GM15510 (cell line): ENCODE measurements around the gene AP4S1.

Experiments
- POLR2A ChIP-seq: IDR thresholded peaks from 3 replicates; pipeline ENCODE4 v1.6.1; 2011; ENCODE audit warnings: borderline replicate concordance; ENCODE audit not compliant: insufficient read length; ENCODE audit errors: extremely low read depth

Gene AP4S1

DNA sequence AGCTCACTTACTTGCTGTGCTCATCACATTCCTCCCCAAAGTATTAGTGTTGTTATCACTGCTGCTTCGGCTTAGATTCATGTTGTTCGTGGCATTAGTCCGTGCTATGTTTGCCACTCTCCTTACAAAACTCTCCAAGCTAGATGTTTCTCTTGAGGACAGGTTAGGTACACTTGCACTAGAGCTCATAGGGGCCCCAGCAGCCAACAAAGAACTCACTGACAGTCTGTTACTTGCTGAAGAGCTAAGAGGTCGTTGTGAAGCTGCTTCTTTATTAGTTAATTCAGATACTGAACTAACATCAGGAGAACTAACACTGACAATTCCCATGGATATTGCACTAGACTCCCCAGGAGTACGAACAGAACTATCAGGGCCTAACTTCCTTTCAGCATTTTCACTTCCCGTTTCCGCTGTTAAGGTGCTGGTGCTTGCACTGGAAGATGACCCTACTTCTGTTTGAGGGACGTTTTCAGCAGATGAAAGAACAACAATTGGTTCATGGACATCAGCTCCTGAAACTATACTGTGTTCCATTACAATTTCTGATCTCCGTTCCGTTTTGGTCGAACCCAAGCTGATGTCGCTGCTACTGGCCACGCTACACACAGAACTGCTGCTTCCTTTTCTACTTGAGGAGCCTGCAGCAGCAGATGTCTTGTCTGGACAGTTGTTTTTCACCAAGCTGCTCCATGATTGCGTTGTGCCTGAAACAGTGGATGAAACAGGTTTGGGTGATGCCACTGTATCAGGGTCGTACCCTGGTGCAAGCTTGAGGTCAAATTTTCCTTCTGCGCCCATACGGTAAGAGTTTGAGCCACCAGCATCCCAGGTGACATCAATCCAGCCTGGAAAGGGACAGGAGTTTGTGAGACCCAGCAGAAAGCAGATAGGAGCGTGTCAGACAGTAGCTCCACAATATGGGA, 103.4 kb downstream of the AP4S1 start:
- TF ChIP-seq POLR2A: no peak

DNA sequence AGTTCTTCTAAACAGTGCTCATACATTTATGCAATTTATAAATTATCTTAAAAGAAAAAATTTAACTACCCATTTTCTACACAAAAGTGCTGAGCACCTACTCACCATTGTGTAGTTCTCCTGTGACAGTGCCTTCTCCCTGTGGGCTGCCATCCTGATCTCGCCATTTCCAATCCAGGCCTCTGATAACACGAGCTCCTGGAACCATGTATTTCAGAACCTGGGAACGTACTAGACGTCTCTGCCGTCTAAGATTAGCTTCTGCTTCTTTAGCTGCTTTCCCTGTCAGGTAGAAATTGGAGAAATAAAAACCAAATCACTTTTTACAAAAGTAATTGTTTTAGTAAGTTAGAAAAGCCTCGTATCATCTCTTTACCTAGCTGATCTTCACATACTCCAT, 107.7 kb downstream of the AP4S1 start:
- no peak for TF ChIP-seq POLR2A

DNA sequence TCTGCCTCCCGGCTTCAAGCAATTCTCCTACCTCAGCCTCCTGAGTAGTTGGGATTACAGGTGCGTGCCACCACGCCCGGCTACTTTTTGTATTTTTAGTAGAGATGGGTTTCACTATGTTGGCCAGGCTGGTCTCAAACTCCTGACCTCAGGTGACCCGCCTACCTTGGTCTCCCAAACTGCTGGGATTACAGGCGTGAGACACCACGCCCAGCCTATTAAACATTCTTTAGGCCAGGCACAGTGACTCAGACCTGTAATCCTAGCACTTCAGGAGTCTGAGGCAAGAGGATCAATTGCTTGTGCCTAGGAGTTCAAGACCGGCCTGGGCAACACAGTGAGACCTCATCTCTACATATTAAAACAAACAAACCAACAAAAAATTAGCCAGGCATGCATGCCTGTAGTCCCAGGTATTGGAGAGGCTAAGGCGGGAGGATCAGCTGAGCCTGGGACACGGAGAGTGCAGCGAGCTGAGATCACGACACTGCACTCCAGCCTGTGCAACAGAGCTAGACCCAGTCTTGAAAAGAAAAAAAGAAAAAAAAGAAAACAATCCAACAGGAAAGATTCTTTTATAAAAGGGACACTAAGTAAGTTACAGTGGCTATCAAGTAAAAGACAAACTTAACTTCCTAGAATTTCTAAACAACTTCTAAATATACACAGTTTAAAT, 111.9 kb downstream of the AP4S1 start:
- TF ChIP-seq POLR2A: no peak

DNA sequence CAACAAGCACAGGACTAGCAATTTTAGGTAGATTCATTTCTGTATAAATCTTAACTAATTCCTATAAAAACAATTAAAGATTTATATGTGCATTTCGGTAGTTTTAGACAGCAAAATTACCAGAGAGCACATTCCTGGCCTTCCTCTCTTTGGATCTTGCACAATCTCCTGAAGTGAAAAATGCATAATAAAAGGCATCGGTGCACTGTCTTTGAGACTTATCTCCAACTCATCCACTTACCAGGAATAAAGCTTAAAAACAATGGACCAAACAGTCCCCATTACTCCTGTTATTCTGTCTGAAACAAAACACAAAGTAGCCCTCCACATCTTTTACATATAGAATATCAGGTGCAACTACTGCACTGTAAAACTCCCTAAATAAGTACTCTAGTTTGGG, 112.9 kb downstream of the AP4S1 start:
- no peak for TF ChIP-seq POLR2A

DNA sequence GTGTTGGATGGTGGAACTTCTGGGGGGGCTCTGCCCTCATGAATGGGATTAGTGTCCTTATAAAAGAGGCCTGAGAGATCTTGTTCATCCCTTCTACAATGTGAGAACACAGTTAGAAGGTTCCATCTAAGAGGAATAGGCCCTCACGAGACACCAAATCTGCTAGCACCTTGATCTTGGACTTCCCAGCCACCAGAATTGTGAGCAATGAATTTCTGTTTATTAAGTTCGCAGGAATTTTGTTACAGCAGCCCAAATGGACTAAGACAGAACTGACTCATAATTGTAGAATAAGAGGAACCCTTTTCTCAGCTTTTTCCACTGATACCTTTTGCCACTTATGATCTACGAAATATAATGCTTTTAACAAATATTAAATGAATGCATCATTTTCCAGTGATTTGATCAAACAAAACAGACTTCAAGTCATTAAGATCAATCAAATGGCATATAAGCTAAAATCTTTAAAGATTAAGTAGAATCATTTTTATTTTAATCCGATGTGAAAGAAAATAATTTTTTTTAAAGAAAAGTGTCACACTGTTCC, 113.9 kb downstream of the AP4S1 start:
- TF ChIP-seq POLR2A: no peak

DNA sequence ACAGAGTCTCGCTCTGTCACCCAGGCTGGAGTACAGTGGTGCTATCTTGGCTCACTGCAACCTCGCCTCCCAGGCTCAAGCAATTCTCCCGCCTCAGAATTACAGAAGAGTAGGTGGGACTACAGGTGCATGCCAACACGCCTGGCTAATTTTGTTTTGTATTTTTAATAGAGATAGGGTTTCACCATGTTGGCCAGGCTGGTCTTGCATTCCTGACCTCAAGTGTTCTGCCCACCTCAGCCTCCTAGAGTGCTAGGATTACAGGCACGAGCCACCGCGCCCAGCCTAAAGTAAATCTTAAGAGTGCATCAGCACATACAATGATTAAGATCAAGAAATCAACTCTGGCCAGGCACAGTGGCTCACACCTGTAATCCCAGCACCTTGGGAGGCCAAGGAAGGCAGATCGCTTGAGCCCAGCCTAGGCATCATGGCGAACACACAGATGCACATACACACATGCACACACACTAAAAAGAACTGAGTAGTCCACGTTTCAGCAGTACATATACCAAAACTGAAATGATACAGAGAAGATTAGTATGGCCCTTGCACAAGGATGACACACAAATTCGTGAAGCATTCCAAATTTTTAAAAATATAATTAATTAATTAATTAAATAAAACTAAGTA, 117.1 kb downstream of the AP4S1 start:
- TF ChIP-seq POLR2A: no peak
